Sigmoid colon (tissue), 7 donors: Measurements from ENCODE around the gene GPHN. TPM values are rescaled to one million over a fixed set of nuclear protein-coding genes. Genes with fewer than 3 reads are reported as not detected.

Experiments
- DNase-seq: peaks from one replicate; pipeline ENCODE4 v3.0.0-alpha.2; 2019
- H3K27ac ChIP-seq, 4 donors: fragments of 200-600 bp; sonication (generic); one replicate each; pipeline ENCODE4 v1.5.1; 2016 to 2019; ENCODE audit warnings: mild to moderate bottlenecking in 1 of 4
- H3K27me3 ChIP-seq, 3 donors: fragments of 200-600 bp; sonication (generic); one replicate each; pipeline ENCODE4 v1.5.1; 2019; ENCODE audit warnings: mild to moderate bottlenecking in 1 of 3
- H3K36me3 ChIP-seq, 4 donors: fragments of 200-600 bp; sonication (generic); one replicate each; pipeline ENCODE4 v1.5.1; 2016 to 2019
- H3K4me1 ChIP-seq, 4 donors: fragments of 200-600 bp; sonication (generic); one replicate each; pipeline ENCODE4 v1.5.1; 2017 to 2019
- H3K4me3 ChIP-seq, 4 donors: fragments of 200-600 bp; sonication (generic); one replicate each; pipeline ENCODE4 v1.5.1; 2017 to 2019; ENCODE audit warnings: mild to moderate bottlenecking in 2 of 4, moderate library complexity in 1 of 4
- H3K9me3 ChIP-seq, 4 donors: fragments of 200-600 bp in 3 of 4; sonication (generic) in 3 of 4; one replicate each; pipeline versions ENCODE4 v1.5.1 to v1.6.1; 2013 to 2019
- CTCF ChIP-seq, 4 experiments: fragments of 450-650 bp in 3 of 4; fragments of 200-600 bp in 1 of 4; IDR thresholded peaks; one replicate each; pipeline ENCODE4 v1.5.1; 2016 to 2019; ENCODE audit warnings: antibody characterized with exemption in 4 of 4, mild to moderate bottlenecking in 3 of 4, moderate library complexity in 2 of 4
- EP300 ChIP-seq, 4 donors: sonication (generic); formaldehyde crosslinking; IDR thresholded peaks; one replicate each; pipeline ENCODE4 v1.6.1; 2017; ENCODE audit warnings: antibody characterized with exemption in 4 of 4
- POLR2A ChIP-seq, 2 donors: fragments of 450-650 bp; IDR thresholded peaks; one replicate each; pipeline ENCODE4 v1.6.1; 2016; ENCODE audit warnings: antibody characterized with exemption in 2 of 2, mild to moderate bottlenecking in 2 of 2, moderate library complexity in 2 of 2
- POLR2AphosphoS5 ChIP-seq, 4 donors: sonication (generic); formaldehyde crosslinking; IDR thresholded peaks; one replicate each; pipeline ENCODE4 v1.6.1; 2017; ENCODE audit warnings: antibody characterized with exemption in 4 of 4
- WGBS, 2 donors: extraction: QIAGEN DNeasy Blood & Tissue Kit; methylation state at CpG; one replicate each; pipeline ENCODE4 v1.1.7; 2013; 5-methylcytosine and 5-hydroxymethylcytosine counted together
- intact Hi-C: fragments of 100-400 bp; cut with DNase I; formaldehyde crosslinking; loops from one replicate; pipeline ENCODE4 v1.15.1; 2023
- polyA plus RNA-seq, 3 donors: library from polyadenylated mRNA; stranded (reverse); fragments of 200-250 nt; gene quantifications; one replicate each; pipeline ENCODE4 v1.2.3, GENCODE V29; 2013
- total RNA-seq, 4 donors: library from RNA; depleted of rRNA; stranded (reverse); fragments of >200 nt; gene quantifications; one replicate each; pipeline ENCODE4 v1.1.0, GENCODE V29; 2016
- donor health status: healthy with polysubstance abuse.
- donor health status: Bipolar disorder and iron deficiency.
- donor health status: healthy.

GPHN gene
- total and polyA plus RNA-seq, 7 donors = 5.4 to 20.3 (median 14.1) TPM

- Histone ChIP-seq H3K4me1 (no peaks in the 10 kb centered on the region), H3K9me3 (peaks cover 0 to 2% (median 0%) of the 10 kb centered on the region in 4 donors), H3K27me3 (no peaks in the 10 kb centered on the region), H3K4me3 (no peak overlapping the region), H3K36me3 (no peaks in the 10 kb centered on the region), H3K27ac (no peak overlapping the region)
- DNase-seq = no peak
- TF ChIP-seq POLR2AphosphoS5 (IDR thresholded peaks at IDR 0.05) = no peak
- no peak for TF ChIP-seq CTCF (IDR thresholded peaks at IDR 0.05)
- TF ChIP-seq EP300 (IDR thresholded peaks at IDR 0.05) = no peak
- TF ChIP-seq POLR2A (IDR thresholded peaks at IDR 0.05) = no peak
- 91 to 93% methylated on average over 2 of the region's 2 CpGs for WGBS, 2 donors
- intact Hi-C loops = no loop called here
Measured at GRCh38 chr14:67129768-67130167, 621.8 kb downstream of the GPHN start.

DNA sequence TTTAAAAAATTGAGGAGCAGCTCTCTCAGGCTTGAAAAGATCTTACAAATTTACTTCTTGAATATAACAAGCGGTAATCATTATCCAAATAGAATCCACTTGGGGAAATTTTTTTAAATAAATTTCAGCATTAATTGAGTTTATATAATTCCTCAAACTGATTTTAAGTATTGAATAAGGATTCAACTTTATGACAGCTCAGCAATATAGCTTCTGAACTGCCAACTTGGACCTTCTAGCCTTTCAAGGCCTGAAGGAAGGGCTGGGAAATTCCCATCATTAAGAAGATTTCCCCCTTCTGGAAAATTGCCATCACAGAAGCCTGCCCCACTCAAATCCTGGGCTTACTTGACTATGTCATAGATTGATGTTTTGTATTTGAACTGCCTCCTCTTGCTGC is 623.7 kb downstream of the GPHN start:
- TF ChIP-seq EP300 (IDR thresholded peaks at IDR 0.05) (no peak), POLR2AphosphoS5 (IDR thresholded peaks at IDR 0.05) (no peak), POLR2A (IDR thresholded peaks at IDR 0.05) (no peak), CTCF (IDR thresholded peaks at IDR 0.05) (no peak)
- intact Hi-C loops = no loop called here

GRCh38 chr14:67133144-67133543 is 625.2 kb downstream of the GPHN start:
- no peak overlapping the region for H3K4me3 ChIP-seq

More for the DNA sequence above, 623.7 kb downstream of the GPHN start:
- Histone ChIP-seq H3K4me1 (no peaks in the 10 kb centered on the region), H3K36me3 (no peaks in the 10 kb centered on the region), H3K27me3 (no peaks in the 10 kb centered on the region), H3K27ac (no peak overlapping the region), H3K4me3 (no peak overlapping the region), H3K9me3 (peaks cover 0 to 2% (median 0%) of the 10 kb centered on the region in 4 donors)
- WGBS, 2 donors = 98 to 100% methylated on average over 1 of the region's 1 CpG
- no peak for DNase-seq

DNA sequence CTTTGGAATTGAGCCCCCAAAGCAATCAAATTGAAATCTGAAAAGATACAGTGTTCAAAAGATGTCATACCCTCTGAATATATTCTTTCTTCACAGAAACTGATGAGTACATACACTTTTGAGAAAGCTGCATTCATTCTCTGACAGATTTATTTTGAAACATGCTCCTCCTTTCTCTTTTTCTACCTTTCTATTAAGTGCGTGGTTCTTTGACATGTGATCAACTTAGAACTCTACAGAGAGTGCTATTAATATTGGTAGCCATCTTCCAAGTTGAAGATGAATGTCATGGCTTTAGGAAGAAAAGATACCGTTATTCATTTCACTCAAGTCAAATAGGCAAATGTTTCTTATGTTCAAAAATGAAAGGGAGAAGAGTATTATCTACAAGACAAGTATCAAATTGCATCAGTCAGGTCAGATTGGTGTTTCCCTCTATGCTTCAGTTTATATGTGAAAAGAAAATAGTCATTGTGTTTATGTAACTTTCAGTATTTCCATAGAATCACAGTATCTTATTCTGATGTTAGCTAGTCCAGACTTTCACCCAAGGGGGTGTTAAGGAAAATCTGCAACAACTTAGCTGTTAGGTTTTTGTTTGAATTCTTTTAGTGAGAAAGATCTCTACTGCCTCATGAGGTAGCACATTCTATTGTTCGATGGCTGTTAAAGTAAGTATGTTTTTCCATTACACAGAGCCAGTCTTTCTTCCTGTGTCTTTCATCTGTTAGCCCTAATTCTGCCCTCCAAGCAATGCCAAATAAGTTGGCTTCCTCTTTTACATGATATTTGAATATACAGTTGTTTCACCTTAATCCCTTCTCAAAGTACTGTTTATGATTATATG is 625.9 kb downstream of the GPHN start:
- H3K27ac ChIP-seq = no peak overlapping the region
- 78 to 83% methylated on average over 3 of the region's 3 CpGs for WGBS, 2 donors
- intact Hi-C loops = no loop called here
- H3K9me3 ChIP-seq = peaks cover 0 to 2% (median 0%) of the 10 kb centered on the region in 4 donors
- H3K4me1 ChIP-seq = no peaks in the 10 kb centered on the region
- no peaks in the 10 kb centered on the region for H3K36me3 ChIP-seq
- H3K4me3 ChIP-seq = no peak overlapping the region
- TF ChIP-seq POLR2A (IDR thresholded peaks at IDR 0.05) (no peak), POLR2AphosphoS5 (IDR thresholded peaks at IDR 0.05) (no peak), CTCF (IDR thresholded peaks at IDR 0.05) (no peak), EP300 (IDR thresholded peaks at IDR 0.05) (no peak)
- no peak for DNase-seq
- no peaks in the 10 kb centered on the region for H3K27me3 ChIP-seq

More at GRCh38 chr14:67133144-67133543, 625.2 kb downstream of the GPHN start:
- Histone ChIP-seq H3K36me3 (no peaks in the 10 kb centered on the region), H3K27ac (no peak overlapping the region), H3K4me1 (no peaks in the 10 kb centered on the region), H3K9me3 (peaks cover 0 to 2% (median 0%) of the 10 kb centered on the region in 4 donors), H3K27me3 (no peaks in the 10 kb centered on the region)
- DNase-seq = no peak
- intact Hi-C loops = no loop called here
- TF ChIP-seq EP300 (IDR thresholded peaks at IDR 0.05) = no peak
- TF ChIP-seq CTCF (IDR thresholded peaks at IDR 0.05) = no peak
- no peak for TF ChIP-seq POLR2AphosphoS5 (IDR thresholded peaks at IDR 0.05)
- TF ChIP-seq POLR2A (IDR thresholded peaks at IDR 0.05) = no peak
